ENCODE measurements around the gene FSTL5.

Gene FSTL5

GRCh38 chr4:161714022-161714751 is 449.6 kb downstream of the FSTL5 start:
- DNase-seq (ENCODE audit: low read depth in 3 of 3): no peak

- DNase-seq (ENCODE audit: low read depth in 3 of 3): no peak
These were observed 459.1 kb downstream of the FSTL5 start for GRCh38 chr4:161704653-161705052.

- DNase-seq (ENCODE audit: low read depth in 3 of 3): no peak
These were observed 459.8 kb downstream of the FSTL5 start for GRCh38 chr4:161704040-161704439.

GRCh38 chr4:161702287-161702686 is 461.5 kb downstream of the FSTL5 start:
- no peak for DNase-seq (ENCODE audit: low read depth in 3 of 3)

- DNase-seq (ENCODE audit: low read depth in 3 of 3): no peak
These were observed 466.9 kb downstream of the FSTL5 start for GRCh38 chr4:161696944-161697343.

- no peak for DNase-seq (ENCODE audit: low read depth in 3 of 3)
These were observed 483.7 kb downstream of the FSTL5 start for GRCh38 chr4:161680146-161680545.

- no peak for DNase-seq (ENCODE audit: low read depth in 3 of 3)
These were observed 499.1 kb downstream of the FSTL5 start for GRCh38 chr4:161664740-161665139.

GRCh38 chr4:161663844-161664243 is 500.0 kb downstream of the FSTL5 start:
- DNase-seq (ENCODE audit: low read depth in 3 of 3): no peak

GRCh38 chr4:161658676-161659075 is 505.1 kb downstream of the FSTL5 start:
- DNase-seq (ENCODE audit: low read depth in 3 of 3): no peak

- no peak for DNase-seq (ENCODE audit: low read depth in 3 of 3)
These were observed 506.2 kb downstream of the FSTL5 start for GRCh38 chr4:161657616-161658015.

- no peak for DNase-seq (ENCODE audit: low read depth in 3 of 3)
These were observed 507.2 kb downstream of the FSTL5 start for GRCh38 chr4:161656594-161656993.

- no peak for DNase-seq (ENCODE audit: low read depth in 3 of 3)
These were observed 508.7 kb downstream of the FSTL5 start for GRCh38 chr4:161655148-161655547.

- no peak for DNase-seq (ENCODE audit: low read depth in 3 of 3)
These were observed 510.1 kb downstream of the FSTL5 start for GRCh38 chr4:161653697-161654096.

GRCh38 chr4:161651586-161651985 is 512.2 kb downstream of the FSTL5 start:
- no peak for DNase-seq (ENCODE audit: low read depth in 3 of 3)

GRCh38 chr4:161650812-161651211 is 513.0 kb downstream of the FSTL5 start:
- no peak for DNase-seq (ENCODE audit: low read depth in 3 of 3)

- DNase-seq (ENCODE audit: low read depth in 3 of 3): no peak
These were observed 516.0 kb downstream of the FSTL5 start for GRCh38 chr4:161647757-161648156.

- no peak for DNase-seq (ENCODE audit: low read depth in 3 of 3)
These were observed 521.1 kb downstream of the FSTL5 start for GRCh38 chr4:161642708-161643107.

GRCh38 chr4:161629694-161630441 is 533.9 kb downstream of the FSTL5 start:
- DNase-seq (ENCODE audit: low read depth in 3 of 3): no peak

- DNase-seq (ENCODE audit: low read depth in 3 of 3): no peak
These were observed 559.1 kb downstream of the FSTL5 start for GRCh38 chr4:161604516-161605300.

GRCh38 chr4:161601011-161601410 is 562.8 kb downstream of the FSTL5 start:
- no peak for DNase-seq (ENCODE audit: low read depth in 3 of 3)

GRCh38 chr4:161595230-161595771 is 568.5 kb downstream of the FSTL5 start:
- no peak for DNase-seq (ENCODE audit: low read depth in 3 of 3)

GRCh38 chr4:161585011-161585410 is 578.8 kb downstream of the FSTL5 start:
- DNase-seq (ENCODE audit: low read depth in 3 of 3): no peak
